ENCODE data around the gene DYNLRB1. TPM values are rescaled to one million over a fixed set of nuclear protein-coding genes. Genes with fewer than 3 reads are reported as not detected.
A peak's percentile ranks its signal among the peaks of the same experiment; 100 is the strongest.

Gene DYNLRB1
- total and polyA plus RNA-seq, 8 donors = 17.3 to 224 (median 143) TPM

- H3K27me3 ChIP-seq = no peaks in the 10 kb centered on the region
- 87 to 94% (median 88%) methylated on average over 11 of the region's 11 CpGs for WGBS, 5 donors
- DNase-seq = peak in 1 of 2 donors; percentile 67
- peak overlapping the region in 4 of 5 donors; percentile 10 to 57 (median 40) for H3K27ac ChIP-seq
- no peak for TF ChIP-seq CTCF (IDR thresholded peaks at IDR 0.05)
- no peak for TF ChIP-seq POLR2AphosphoS5 (IDR thresholded peaks at IDR 0.05)
- TF ChIP-seq EP300 (IDR thresholded peaks at IDR 0.05) = no peak
- TF ChIP-seq POLR2A (IDR thresholded peaks at IDR 0.05) = no peak
- no peaks in the 10 kb centered on the region for H3K9me3 ChIP-seq
- H3K4me3 ChIP-seq = no peak overlapping the region
- peaks cover 4 to 57% (median 36%) of the 10 kb centered on the region in 4 donors for H3K36me3 ChIP-seq
- intact Hi-C loops (cut with DNase I; ENCODE audit: low total_unique reads) = no loop called here
- peaks cover 0 to 38% (median 19%) of the 10 kb centered on the region in 4 donors for H3K4me1 ChIP-seq
These were observed 65.3 kb downstream of the DYNLRB1 start for GRCh38 chr20:34581341-34582184.

- no peak overlapping the region for H3K4me3 ChIP-seq
- H3K27ac ChIP-seq = peak overlapping the region in 4 of 5 donors; percentile 10 to 57 (median 40)
- WGBS, 5 donors = 81 to 92% (median 89%) methylated on average over 4 of the region's 4 CpGs
- H3K4me1 ChIP-seq = peaks cover 0 to 38% (median 19%) of the 10 kb centered on the region in 4 donors
- H3K9me3 ChIP-seq = no peaks in the 10 kb centered on the region
- TF ChIP-seq CTCF (IDR thresholded peaks at IDR 0.05) = no peak
- no peak for TF ChIP-seq EP300 (IDR thresholded peaks at IDR 0.05)
- no peak for TF ChIP-seq POLR2AphosphoS5 (IDR thresholded peaks at IDR 0.05)
- TF ChIP-seq POLR2A (IDR thresholded peaks at IDR 0.05) = no peak
- intact Hi-C loops (cut with DNase I; ENCODE audit: low total_unique reads) = no loop called here
- peaks cover 4 to 63% (median 43%) of the 10 kb centered on the region in 4 donors for H3K36me3 ChIP-seq
- DNase-seq = no peak
- no peaks in the 10 kb centered on the region for H3K27me3 ChIP-seq
These were observed 66.0 kb downstream of the DYNLRB1 start for GRCh38 chr20:34582221-34582620.

GRCh38 chr20:34582911-34583310, 66.7 kb downstream of the DYNLRB1 start:
- Histone ChIP-seq H3K27me3 (no peaks in the 10 kb centered on the region), H3K36me3 (peaks cover 4 to 68% (median 49%) of the 10 kb centered on the region in 4 donors), H3K9me3 (no peaks in the 10 kb centered on the region), H3K4me1 (peaks cover 0 to 38% (median 19%) of the 10 kb centered on the region in 4 donors), H3K27ac (no peak overlapping the region), H3K4me3 (no peak overlapping the region)
- TF ChIP-seq EP300 (IDR thresholded peaks at IDR 0.05) = no peak
- no peak for TF ChIP-seq POLR2A (IDR thresholded peaks at IDR 0.05)
- no peak for TF ChIP-seq POLR2AphosphoS5 (IDR thresholded peaks at IDR 0.05)
- TF ChIP-seq CTCF (IDR thresholded peaks at IDR 0.05) = no peak
- DNase-seq = no peak
- intact Hi-C loops (cut with DNase I; ENCODE audit: low total_unique reads) = no loop called here
- 83 to 93% (median 89%) methylated on average over 4 of the region's 4 CpGs for WGBS, 5 donors

GRCh38 chr20:34583544-34583943, 67.3 kb downstream of the DYNLRB1 start:
- Histone ChIP-seq H3K27me3 (no peaks in the 10 kb centered on the region), H3K36me3 (peaks cover 4 to 71% (median 52%) of the 10 kb centered on the region in 4 donors), H3K9me3 (no peaks in the 10 kb centered on the region), H3K27ac (no peak overlapping the region), H3K4me3 (no peak overlapping the region), H3K4me1 (peaks cover 0 to 34% (median 19%) of the 10 kb centered on the region in 4 donors)
- no peak for DNase-seq
- intact Hi-C loops (cut with DNase I; ENCODE audit: low total_unique reads) = no loop called here
- WGBS, 5 donors = 89 to 94% (median 91%) methylated on average over 6 of the region's 6 CpGs
- no peak for TF ChIP-seq EP300 (IDR thresholded peaks at IDR 0.05)
- no peak for TF ChIP-seq POLR2A (IDR thresholded peaks at IDR 0.05)
- TF ChIP-seq CTCF (IDR thresholded peaks at IDR 0.05) = no peak
- TF ChIP-seq POLR2AphosphoS5 (IDR thresholded peaks at IDR 0.05) = no peak
